GM23338 (cell line): ENCODE measurements around the gene PLD1. TPM values are rescaled to one million over a fixed set of nuclear protein-coding genes. Genes with fewer than 3 reads are reported as not detected.

ENCODE experiments used
- ATAC-seq: fragments of 200-7000 bp; cut with Tn5 transposase; 3 replicates; pipeline ENCODE4 v1.9.1; 2020
- DNase-seq: peaks from one replicate; pipeline ENCODE4 v3.0.0-alpha.2; 2015; ENCODE audit warnings: low spot score
- H2AFZ ChIP-seq: fragments of 200-600 bp; sonication (generic); 2 replicates; pipeline ENCODE4 v1.8.0; 2016; ENCODE audit warnings: antibody characterized with exemption, mild to moderate bottlenecking, moderate library complexity
- H3F3A ChIP-seq: fragments of 200-600 bp; sonication (generic); replicated peaks from 2 replicates; pipeline ENCODE4 v1.8.0; 2017; ENCODE audit warnings: antibody characterized with exemption, mixed run types, low read depth
- H3K27ac ChIP-seq: fragments of 200-600 bp; sonication (generic); 2 replicates; pipeline ENCODE4 v1.6.1; 2016; ENCODE audit warnings: low read depth
- H3K27me3 ChIP-seq: fragments of 200-600 bp; sonication (generic); 2 replicates; pipeline ENCODE4 v1.8.0; 2016; ENCODE audit warnings: mild to moderate bottlenecking, mixed run types, moderate library complexity; ENCODE audit not compliant: insufficient read depth
- H3K36me3 ChIP-seq: fragments of 200-600 bp; sonication (generic); 2 replicates; pipeline ENCODE4 v1.8.0; 2016; ENCODE audit warnings: mild to moderate bottlenecking; ENCODE audit not compliant: insufficient read depth
- H3K4me1 ChIP-seq: fragments of 200-600 bp; sonication (generic); 2 replicates; pipeline ENCODE4 v1.8.0; 2016; ENCODE audit warnings: mild to moderate bottlenecking, moderate library complexity; ENCODE audit not compliant: insufficient read depth
- H3K4me2 ChIP-seq: fragments of 200-600 bp; sonication (generic); 2 replicates; pipeline ENCODE4 v1.7.1; 2017; ENCODE audit warnings: mixed run types
- H3K4me3 ChIP-seq: fragments of 200-600 bp; sonication (generic); 2 replicates; pipeline ENCODE4 v1.6.1; 2016; ENCODE audit warnings: mixed run types
- H3K79me2 ChIP-seq: fragments of 200-600 bp; sonication (generic); replicated peaks from 2 replicates; pipeline ENCODE4 v1.8.0; 2017; ENCODE audit warnings: mild to moderate bottlenecking; ENCODE audit not compliant: insufficient read depth
- H3K9me2 ChIP-seq: fragments of 200-600 bp; sonication (generic); 2 replicates; pipeline ENCODE4 v1.8.0; 2017; ENCODE audit not compliant: insufficient read depth
- H4K20me1 ChIP-seq: fragments of 200-600 bp; sonication (generic); replicated peaks from 2 replicates; pipeline ENCODE4 v1.8.0; 2017; ENCODE audit warnings: mild to moderate bottlenecking; ENCODE audit not compliant: insufficient read depth
- H3K27ac Mint-ChIP-seq: 2 replicates; pipeline ENCODE4 v1.8.0; 2020; ENCODE audit warnings: inconsistent platforms, mild to moderate bottlenecking, moderate library complexity, mixed read lengths
- H3K27me3 Mint-ChIP-seq: 3 replicates; pipeline ENCODE4 v1.8.0; 2022; ENCODE audit warnings: low read depth, mild to moderate bottlenecking, moderate library complexity, mixed read lengths, inconsistent platforms; ENCODE audit not compliant: insufficient read depth, poor library complexity
- H3K36me3 Mint-ChIP-seq: 3 replicates; pipeline ENCODE4 v1.8.0; 2021; ENCODE audit warnings: low read depth, mild to moderate bottlenecking, inconsistent platforms, moderate library complexity, mixed read lengths
- H3K4me1 Mint-ChIP-seq: 3 replicates; pipeline ENCODE4 v1.8.0; 2020; ENCODE audit warnings: mild to moderate bottlenecking, inconsistent platforms, mixed read lengths
- H3K4me3 Mint-ChIP-seq: 3 replicates; pipeline ENCODE4 v1.8.0; 2021; ENCODE audit warnings: moderate library complexity, mild to moderate bottlenecking, inconsistent platforms, mixed read lengths
- H3K9me3 Mint-ChIP-seq: 3 replicates; pipeline ENCODE4 v1.8.0; 2020; ENCODE audit warnings: moderate library complexity, mild to moderate bottlenecking, inconsistent platforms, mixed read lengths
- CTCF ChIP-seq, 2 experiments: fragments of 200-600 bp in 1 of 2; sonication (generic) in 1 of 2; conservative IDR thresholded peaks; 2 replicates each; pipeline versions ENCODE4 v1.5.1 to v1.6.1; 2016 to 2017; ENCODE audit warnings: antibody characterized with exemption in 2 of 2, low read depth in 2 of 2, mild to moderate bottlenecking in 2 of 2, moderate library complexity in 1 of 2
- ETS1 ChIP-seq: IDR thresholded peaks from 2 replicates; pipeline ENCODE4 v1.6.1; 2016; ENCODE audit warnings: antibody characterized with exemption
- EZH2 ChIP-seq: fragments of 200-600 bp; sonication (generic); IDR thresholded peaks from one replicate; pipeline ENCODE4 v1.8.0; 2017; ENCODE audit warnings: antibody characterized with exemption, mild to moderate bottlenecking, low read depth; ENCODE audit not compliant: unreplicated experiment
- REST ChIP-seq: IDR thresholded peaks from one replicate; pipeline ENCODE4 v1.6.1; 2018; ENCODE audit warnings: antibody characterized with exemption; ENCODE audit not compliant: unreplicated experiment
- STAT1 ChIP-seq: IDR thresholded peaks from one replicate; pipeline ENCODE4 v1.6.1; 2016; ENCODE audit warnings: antibody characterized with exemption; ENCODE audit not compliant: unreplicated experiment
- ZNF331 ChIP-seq: fragments of 250-450 bp; sonication (Bioruptor Pico); IDR thresholded peaks from 2 replicates; pipeline ENCODE4 v1.5.0; 2020; ENCODE audit warnings: low read depth, mild to moderate bottlenecking, moderate library complexity
- ZNF462 ChIP-seq: fragments of 250-450 bp; sonication (Bioruptor Pico); IDR thresholded peaks from 2 replicates; pipeline ENCODE4 v1.5.0; 2020; ENCODE audit warnings: mild to moderate bottlenecking, moderate library complexity
- polyA plus RNA-seq: library from polyadenylated mRNA; unstranded; fragments of >200 nt; fragmentation: Nextera tagmentation; extraction: Ambion mirVana; gene quantifications from 2 replicates; pipeline ENCODE4 v1.2.1, GENCODE V29; 2016
- total RNA-seq: library from RNA; depleted of rRNA; stranded (reverse); fragments of >200 nt; shearing (Covaris generic); gene quantifications from 2 replicates; pipeline ENCODE4 v1.2.3, GENCODE V29; 2014

PLD1 gene
- total and polyA plus RNA-seq, 2 experiments from 2014 or later = 1.4 to 2.2 TPM

GRCh38 chr3:171731691-171732090 lies 78.6 kb downstream of the PLD1 start (continued):
- no peak for TF ChIP-seq ZNF462 (CRISPR knock-in tag)

GRCh38 chr3:171729452-171730334 lies 80.6 kb downstream of the PLD1 start:
- H2AFZ ChIP-seq = no peak overlapping the region
- no peaks in the 10 kb centered on the region for H3K27me3 ChIP-seq
- H3K9me3 Mint-ChIP-seq = no peaks in the 10 kb centered on the region
- no peak for DNase-seq
- no peaks in the 10 kb centered on the region for H3K9me2 ChIP-seq
- H4K20me1 ChIP-seq = no peaks in the 10 kb centered on the region
- H3K36me3 Mint-ChIP-seq = no peaks in the 10 kb centered on the region
- no peak overlapping the region for H3K4me3 Mint-ChIP-seq
- H3K4me1 Mint-ChIP-seq = peaks cover 28% of the 10 kb centered on the region
- no peaks in the 10 kb centered on the region for H3K36me3 ChIP-seq
- no peaks in the 10 kb centered on the region for H3K79me2 ChIP-seq
- ATAC-seq = no peak
- H3K4me2 ChIP-seq = no peak overlapping the region
- no peak overlapping the region for H3K27ac ChIP-seq
- peaks cover 12% of the 10 kb centered on the region for H3K4me1 ChIP-seq
- H3F3A ChIP-seq = no peaks in the 10 kb centered on the region
- H3K4me3 ChIP-seq = no peak overlapping the region
- H3K27me3 Mint-ChIP-seq = peaks cover 2% of the 10 kb centered on the region
- H3K27ac Mint-ChIP-seq = no peak overlapping the region
- no peak for TF ChIP-seq REST
- no peak for TF ChIP-seq EZH2
- TF ChIP-seq ZNF331 (CRISPR knock-in tag) = no peak
- no peak for TF ChIP-seq STAT1
- no peak for TF ChIP-seq CTCF (conservative IDR thresholded peaks at IDR 0.05; ENCODE audit: low read depth in 2 of 2)
- TF ChIP-seq ETS1 = no peak
